Mesenchymal stem cell (in vitro differentiated cells and primary cell): ENCODE measurements around the gene OSTC.

Experiments used
- DNase-seq: peaks from one replicate; pipeline ENCODE4 v3.0.0-alpha.2; 2013
- H2AFZ ChIP-seq: one replicate; pipeline ENCODE4 v1.6.1; 2013; ENCODE audit warnings: low read depth, mild to moderate bottlenecking, control low read depth, inconsistent platforms, low read length, moderate library complexity
- H2AK5ac ChIP-seq: 2 replicates; pipeline ENCODE4 v1.6.1; 2013; ENCODE audit warnings: low read length, moderate library complexity, mild to moderate bottlenecking, inconsistent platforms; ENCODE audit not compliant: severe bottlenecking
- H2BK120ac ChIP-seq: one replicate; pipeline ENCODE4 v1.6.1; 2013; ENCODE audit warnings: low read depth, mild to moderate bottlenecking, inconsistent platforms, low read length, moderate library complexity
- H2BK12ac ChIP-seq, 2 experiments: one replicate each; pipeline ENCODE4 v1.6.1; 2013; ENCODE audit warnings: inconsistent platforms in 2 of 2, low read length in 2 of 2, mild to moderate bottlenecking in 2 of 2, moderate library complexity in 2 of 2, control low read depth in 1 of 2
- H2BK15ac ChIP-seq: one replicate; pipeline ENCODE4 v1.6.1; 2013; ENCODE audit warnings: mild to moderate bottlenecking, low read depth, inconsistent platforms; ENCODE audit not compliant: poor library complexity, severe bottlenecking
- H2BK5ac ChIP-seq: 2 replicates; pipeline ENCODE4 v1.6.1; 2013; ENCODE audit warnings: low read depth, mild to moderate bottlenecking, low read length, control low read depth, inconsistent platforms; ENCODE audit not compliant: poor library complexity, severe bottlenecking
- H3K14ac ChIP-seq, 2 experiments: one replicate each; pipeline ENCODE4 v1.6.1; 2013; ENCODE audit warnings: inconsistent platforms in 2 of 2, low read length in 2 of 2, control low read depth in 1 of 2, mild to moderate bottlenecking in 1 of 2, moderate library complexity in 1 of 2
- H3K18ac ChIP-seq, 2 experiments: one replicate each; pipeline ENCODE4 v1.6.1; 2013; ENCODE audit warnings: inconsistent platforms in 2 of 2, low read length in 2 of 2, control low read depth in 1 of 2, low read depth in 1 of 2, mild to moderate bottlenecking in 1 of 2
- H3K23ac ChIP-seq, 2 experiments: one replicate each; pipeline ENCODE4 v1.6.1; 2013; ENCODE audit warnings: inconsistent platforms in 2 of 2, low read length in 2 of 2, mild to moderate bottlenecking in 2 of 2, moderate library complexity in 2 of 2, control low read depth in 1 of 2
- H3K27ac ChIP-seq: 2 replicates; pipeline ENCODE4 v1.5.1; 2013; ENCODE audit warnings: mild to moderate bottlenecking, moderate library complexity, low read length, control low read depth, inconsistent platforms; ENCODE audit not compliant: poor library complexity, severe bottlenecking
- H3K27me3 ChIP-seq, 2 experiments: 2 replicates each; pipeline versions ENCODE4 v1.6.1 to v1.7.0; 2013; ENCODE audit warnings: low read length in 2 of 2, mild to moderate bottlenecking in 2 of 2, moderate library complexity in 2 of 2, control low read depth in 1 of 2, inconsistent platforms in 1 of 2; ENCODE audit not compliant: control insufficient read depth in 1 of 2, insufficient read depth in 1 of 2
- H3K36me3 ChIP-seq, 2 experiments: 2 replicates each; pipeline versions ENCODE4 v1.6.1 to v1.7.0; 2013; ENCODE audit warnings: low read length in 2 of 2, control low read depth in 1 of 2, inconsistent platforms in 1 of 2, low read depth in 1 of 2, mild to moderate bottlenecking in 1 of 2; ENCODE audit not compliant: insufficient read depth in 2 of 2, control insufficient read depth in 1 of 2
- H3K4ac ChIP-seq, 2 experiments: one replicate each; pipeline ENCODE4 v1.6.1; 2013; ENCODE audit warnings: inconsistent platforms in 2 of 2, low read length in 2 of 2, mild to moderate bottlenecking in 2 of 2, moderate library complexity in 2 of 2, control low read depth in 1 of 2, low read depth in 1 of 2
- H3K4me1 ChIP-seq: 2 replicates; pipeline ENCODE4 v1.6.1; 2013; ENCODE audit warnings: low read depth, low read length, control low read depth; ENCODE audit not compliant: control insufficient read depth, insufficient read depth
- H3K4me2 ChIP-seq: 2 replicates; pipeline ENCODE4 v1.6.1; 2013; ENCODE audit warnings: low read length, mild to moderate bottlenecking, inconsistent platforms; ENCODE audit not compliant: poor library complexity, severe bottlenecking
- H3K4me3 ChIP-seq, 2 experiments: 2 replicates each; pipeline versions ENCODE4 v1.5.1 to v1.7.0; 2013; ENCODE audit warnings: low read length in 2 of 2, mild to moderate bottlenecking in 2 of 2, control low read depth in 1 of 2, low read depth in 1 of 2; ENCODE audit not compliant: insufficient read depth in 1 of 2
- H3K79me1 ChIP-seq: replicated peaks from 2 replicates; pipeline ENCODE4 v1.6.1; 2013; ENCODE audit warnings: mild to moderate bottlenecking, control low read depth, low read length, inconsistent platforms; ENCODE audit not compliant: poor library complexity, severe bottlenecking
- H3K9ac ChIP-seq: 2 replicates; pipeline ENCODE4 v1.7.0; 2013; ENCODE audit warnings: mild to moderate bottlenecking, low read length, moderate library complexity
- H3K9me3 ChIP-seq: 2 replicates; pipeline ENCODE4 v1.7.0; 2013; ENCODE audit warnings: mild to moderate bottlenecking, low read length; ENCODE audit not compliant: control insufficient read depth
- H4K8ac ChIP-seq: one replicate; pipeline ENCODE4 v1.6.1; 2013; ENCODE audit warnings: inconsistent platforms, mild to moderate bottlenecking, low read length, moderate library complexity
- H4K91ac ChIP-seq: one replicate; pipeline ENCODE4 v1.6.1; 2013; ENCODE audit warnings: mild to moderate bottlenecking, low read length, inconsistent platforms
- WGBS: methylation state at CpG from one replicate; pipeline ENCODE4 v1.1.7; 2013; ENCODE audit warnings: mixed read lengths; 5-methylcytosine and 5-hydroxymethylcytosine counted together

Gene OSTC

GRCh38 chr4:108690738-108691137 is 40.3 kb downstream of the OSTC start:
- Histone ChIP-seq H3K18ac (no peak overlapping the region), H3K23ac (no peak overlapping the region), H3K4me3 (no peak overlapping the region), H3K4ac (no peak overlapping the region), H2BK12ac (no peak overlapping the region), H3K14ac (no peak overlapping the region), H2AFZ (no peak overlapping the region), H3K9ac (no peak overlapping the region), H2BK120ac (no peak overlapping the region), H3K9me3 (peaks cover 6% of the 10 kb centered on the region), H3K36me3 (no peaks in the 10 kb centered on the region), H3K27me3 (no peaks in the 10 kb centered on the region), H4K91ac (no peak overlapping the region), H3K4me2 (no peak overlapping the region), H3K4me1 (no peaks in the 10 kb centered on the region), H2BK15ac (no peak overlapping the region), H2AK5ac (no peak overlapping the region), H3K79me1 (no peaks in the 10 kb centered on the region), H2BK5ac (no peak overlapping the region), H4K8ac (no peak overlapping the region), H3K27ac (no peak overlapping the region)
- WGBS, result no CpG with 5 or more reads among the region's 1 CpG
- peak; percentile 54 for DNase-seq

- Histone ChIP-seq H3K9ac (no peak overlapping the region), H4K91ac (no peak overlapping the region)
Measured at GRCh38 chr4:108693211-108693610, 42.8 kb downstream of the OSTC start.

GRCh38 chr4:108693819-108694218 is 43.4 kb downstream of the OSTC start:
- peak; percentile 22 for DNase-seq
- Histone ChIP-seq H4K8ac (no peak overlapping the region), H3K4me3 (no peak overlapping the region), H3K9ac (no peak overlapping the region), H3K14ac (no peak overlapping the region), H3K4ac (no peak overlapping the region), H2BK15ac (no peak overlapping the region), H3K36me3 (no peaks in the 10 kb centered on the region), H2BK12ac (no peak overlapping the region), H3K4me1 (no peaks in the 10 kb centered on the region), H2BK5ac (no peak overlapping the region), H3K4me2 (no peak overlapping the region), H3K27me3 (no peaks in the 10 kb centered on the region), H2AK5ac (no peak overlapping the region), H3K27ac (no peak overlapping the region), H2AFZ (no peak overlapping the region), H3K79me1 (no peaks in the 10 kb centered on the region), H3K23ac (no peak overlapping the region), H3K18ac (no peak overlapping the region), H3K9me3 (peaks cover 3% of the 10 kb centered on the region), H2BK120ac (no peak overlapping the region), H4K91ac (no peak overlapping the region)
- 93% methylated on average over 3 of the region's 3 CpGs for WGBS

More at GRCh38 chr4:108693211-108693610, 42.8 kb downstream of the OSTC start:
- H3K9me3 ChIP-seq, result peaks cover 6% of the 10 kb centered on the region
- no peak overlapping the region for H2AFZ ChIP-seq
- H3K27ac ChIP-seq, result no peak overlapping the region
- no peak for DNase-seq
- no peaks in the 10 kb centered on the region for H3K36me3 ChIP-seq
- H3K79me1 ChIP-seq, result no peaks in the 10 kb centered on the region
- H3K18ac ChIP-seq, result no peak overlapping the region
- H2BK15ac ChIP-seq, result no peak overlapping the region
- no peaks in the 10 kb centered on the region for H3K4me1 ChIP-seq
- no peak overlapping the region for H2BK12ac ChIP-seq
- no peak overlapping the region for H2BK5ac ChIP-seq
- H3K23ac ChIP-seq, result no peak overlapping the region
- no peak overlapping the region for H3K4me2 ChIP-seq
- no peak overlapping the region for H4K8ac ChIP-seq
- no peak overlapping the region for H3K4ac ChIP-seq
- no peak overlapping the region for H3K4me3 ChIP-seq
- no peak overlapping the region for H2AK5ac ChIP-seq
- H2BK120ac ChIP-seq, result no peak overlapping the region
- WGBS, result 89% methylated on average over 3 of the region's 3 CpGs
- H3K27me3 ChIP-seq, result no peaks in the 10 kb centered on the region
- no peak overlapping the region for H3K14ac ChIP-seq

- Histone ChIP-seq H2BK15ac (no peak overlapping the region), H3K9me3 (no peaks in the 10 kb centered on the region), H4K8ac (no peak overlapping the region), H3K18ac (no peak overlapping the region), H3K79me1 (no peaks in the 10 kb centered on the region), H3K14ac (no peak overlapping the region), H2BK5ac (no peak overlapping the region), H3K23ac (no peak overlapping the region), H4K91ac (no peak overlapping the region), H3K27me3 (no peaks in the 10 kb centered on the region), H2BK120ac (no peak overlapping the region), H2AFZ (no peak overlapping the region), H2BK12ac (no peak overlapping the region), H3K9ac (no peak overlapping the region), H3K4me2 (no peak overlapping the region), H3K27ac (no peak overlapping the region), H2AK5ac (no peak overlapping the region), H3K4me3 (no peak overlapping the region), H3K4me1 (no peaks in the 10 kb centered on the region), H3K36me3 (no peaks in the 10 kb centered on the region), H3K4ac (no peak overlapping the region)
- WGBS, result 97% methylated on average over 3 of the region's 3 CpGs
- DNase-seq, result no peak
Measured at GRCh38 chr4:108694423-108694822, 44.0 kb downstream of the OSTC start.
